ENCODE results near the gene GTF2A1. TPM values are rescaled to one million over a fixed set of nuclear protein-coding genes. Genes with fewer than 3 reads are reported as not detected.

Gene GTF2A1
- total and polyA plus RNA-seq, 7 donors: 8.1 to 45.1 (median 25.5) TPM

GRCh38 chr14:81260732-81261131 is 40.0 kb upstream of the GTF2A1 start:
- no peak for TF ChIP-seq CTCF (IDR thresholded peaks at IDR 0.05)
- H3K4me3 ChIP-seq: no peak overlapping the region
- H3K27ac ChIP-seq: no peak overlapping the region
- H3K36me3 ChIP-seq (ENCODE audit: insufficient read depth in 1 of 2, low read depth in 1 of 2): peaks cover 0 to 3% of the 10 kb centered on the region in 2 donors
- intact Hi-C loops (cut with DNase I): no loop called here
- no peaks in the 10 kb centered on the region for H3K4me1 ChIP-seq
- H3K9me3 ChIP-seq: no peaks in the 10 kb centered on the region
- DNase-seq (no peak), ATAC-seq (no peak)
- WGBS, 3 donors: 85 to 91% (median 90%) methylated on average over 3 of the region's 3 CpGs
- H3K27me3 ChIP-seq (ENCODE audit: insufficient read depth in 3 of 3, low read length in 2 of 3): no peaks in the 10 kb centered on the region

GRCh38 chr14:81256289-81256960 is 35.7 kb upstream of the GTF2A1 start:
- H3K4me1 ChIP-seq: no peaks in the 10 kb centered on the region
- H3K27me3 ChIP-seq (ENCODE audit: insufficient read depth in 3 of 3, low read length in 2 of 3): no peaks in the 10 kb centered on the region
- TF ChIP-seq CTCF (IDR thresholded peaks at IDR 0.05): no peak
- intact Hi-C loops (cut with DNase I): no loop called here
- 79 to 84% (median 81%) methylated on average over 2 of the region's 2 CpGs for WGBS, 3 donors
- H3K27ac ChIP-seq: no peak overlapping the region
- H3K9me3 ChIP-seq: no peaks in the 10 kb centered on the region
- no peak overlapping the region for H3K4me3 ChIP-seq
- H3K36me3 ChIP-seq (ENCODE audit: insufficient read depth in 1 of 2, low read depth in 1 of 2): no peaks in the 10 kb centered on the region
- DNase-seq (no peak), ATAC-seq (no peak)

- H3K4me1 ChIP-seq: no peaks in the 10 kb centered on the region
- H3K27ac ChIP-seq: no peak overlapping the region
- 84 to 86% (median 86%) methylated on average over 1 of the region's 1 CpG for WGBS, 3 donors
- TF ChIP-seq CTCF (IDR thresholded peaks at IDR 0.05): no peak
- no peaks in the 10 kb centered on the region for H3K27me3 ChIP-seq (ENCODE audit: insufficient read depth in 3 of 3, low read length in 2 of 3)
- H3K4me3 ChIP-seq: no peak overlapping the region
- H3K9me3 ChIP-seq: no peaks in the 10 kb centered on the region
- intact Hi-C loops (cut with DNase I): no loop called here
- no peaks in the 10 kb centered on the region for H3K36me3 ChIP-seq (ENCODE audit: insufficient read depth in 1 of 2, low read depth in 1 of 2)
- DNase-seq: no peak
- ATAC-seq: no peak
These were observed 31.5 kb upstream of the GTF2A1 start for GRCh38 chr14:81252278-81252677.

GRCh38 chr14:81247271-81247766 is 26.6 kb upstream of the GTF2A1 start:
- H3K4me1 ChIP-seq: no peaks in the 10 kb centered on the region
- H3K27me3 ChIP-seq (ENCODE audit: insufficient read depth in 3 of 3, low read length in 2 of 3): no peaks in the 10 kb centered on the region
- WGBS, 3 donors: 16 to 40% (median 24%) methylated on average over 8 of the region's 8 CpGs
- H3K27ac ChIP-seq: no peak overlapping the region
- TF ChIP-seq CTCF (IDR thresholded peaks at IDR 0.05): no peak
- peak; percentile 15 to 52 (median 44) for ATAC-seq
- intact Hi-C loops (cut with DNase I): no loop called here
- no peaks in the 10 kb centered on the region for H3K36me3 ChIP-seq (ENCODE audit: insufficient read depth in 1 of 2, low read depth in 1 of 2)
- DNase-seq: no peak
- no peak overlapping the region for H3K4me3 ChIP-seq
- no peaks in the 10 kb centered on the region for H3K9me3 ChIP-seq
